SK-N-MC (cell line): ENCODE results near the gene FAT4.

Source experiments
- EZH2 ChIP-seq: fragments of 200-600 bp; sonication (generic); IDR thresholded peaks from one replicate; pipeline ENCODE4 v1.6.1; 2017; ENCODE audit warnings: antibody characterized with exemption
- POLR2AphosphoS5 ChIP-seq: IDR thresholded peaks from 2 replicates; pipeline ENCODE4 v1.6.1; 2012; ENCODE audit warnings: mild to moderate bottlenecking, low read depth, low read length, borderline replicate concordance

- TF ChIP-seq POLR2AphosphoS5 (no peak), EZH2 (no peak)
These were observed 3.3 kb upstream of the FAT4 start for GRCh38 chr4:125311503-125311902.
